Smooth muscle cell (in vitro differentiated cells): Measurements from ENCODE around the gene SVOPL. TPM values are rescaled to one million over a fixed set of nuclear protein-coding genes. Genes with fewer than 3 reads are reported as not detected.
A peak's percentile ranks its signal among the peaks of the same experiment; 100 is the strongest.

ENCODE experiments used
- DNase-seq: peaks from one replicate; lab custom pipeline; 2025; ENCODE audit not compliant: unreplicated experiment; lab: John Stamatoyannopoulos, UW
- H2AFZ ChIP-seq: fragments of 200-600 bp; sonication (generic); 2 replicates; pipeline ENCODE4 v1.6.0; 2016; ENCODE audit warnings: antibody characterized with exemption, low read depth, mild to moderate bottlenecking
- H3F3A ChIP-seq: fragments of 200-600 bp; sonication (generic); 2 replicates; pipeline ENCODE4 v1.6.0; 2017; ENCODE audit warnings: antibody characterized with exemption, low read depth
- H3K27ac ChIP-seq: fragments of 200-600 bp; sonication (generic); 2 replicates; pipeline ENCODE4 v1.5.1; 2016; ENCODE audit warnings: low read depth, mild to moderate bottlenecking
- H3K27me3 ChIP-seq: fragments of 200-600 bp; sonication (generic); 2 replicates; pipeline ENCODE4 v1.6.1; 2016; ENCODE audit warnings: low read depth, mild to moderate bottlenecking
- H3K36me3 ChIP-seq: fragments of 200-600 bp; sonication (generic); 2 replicates; pipeline ENCODE4 v1.5.1; 2016; ENCODE audit warnings: low read depth
- H3K4me1 ChIP-seq: fragments of 200-600 bp; sonication (generic); 2 replicates; pipeline ENCODE4 v1.5.1; 2016; ENCODE audit warnings: low read depth
- H3K4me2 ChIP-seq: fragments of 200-600 bp; sonication (generic); 2 replicates; pipeline ENCODE4 v1.6.0; 2016; ENCODE audit warnings: mild to moderate bottlenecking
- H3K4me3 ChIP-seq: fragments of 200-600 bp; sonication (generic); 2 replicates; pipeline ENCODE4 v1.5.1; 2016; ENCODE audit warnings: mild to moderate bottlenecking
- H3K79me2 ChIP-seq: fragments of 200-600 bp; sonication (generic); 2 replicates; pipeline ENCODE4 v1.6.0; 2016; ENCODE audit warnings: low read depth, mild to moderate bottlenecking
- H3K9ac ChIP-seq: fragments of 200-600 bp; sonication (generic); 2 replicates; pipeline ENCODE4 v1.6.0; 2016; ENCODE audit warnings: low read depth
- H3K9me3 ChIP-seq: fragments of 200-600 bp; sonication (generic); replicated peaks from 2 replicates; pipeline ENCODE4 v1.5.1; 2016; ENCODE audit warnings: low read depth
- H4K20me1 ChIP-seq: fragments of 200-600 bp; sonication (generic); 2 replicates; pipeline ENCODE4 v1.6.0; 2016; ENCODE audit warnings: low read depth
- WGBS: methylation state at CpG from one replicate; pipeline ENCODE4 v1.1.7; 2016; ENCODE audit warnings: low lambda C conversion rate; 5-methylcytosine and 5-hydroxymethylcytosine counted together
- polyA plus RNA-seq: library from polyadenylated mRNA; unstranded; fragments of >200 nt; fragmentation: Nextera tagmentation; extraction: Ambion mirVana; gene quantifications from 2 replicates; pipeline ENCODE4 v1.2.1, GENCODE V29; 2016
- total RNA-seq: library from RNA; depleted of rRNA; stranded (reverse); fragments of >200 nt; gene quantifications from 2 replicates; pipeline ENCODE4 v1.2.3, GENCODE V29; 2014
- TF ChIP-seq, protein P1 (sequence below): fragments of 200-600 bp; sonication (generic); IDR thresholded peaks from 2 replicates; pipeline ENCODE4 v1.5.1; 2017; ENCODE audit warnings: borderline replicate concordance, mild to moderate bottlenecking, antibody characterized with exemption; ENCODE audit not compliant: insufficient read depth, poor library complexity, severe bottlenecking

Gene SVOPL
- total and polyA plus RNA-seq, 2 experiments from 2014 or later: not detected

DNA sequence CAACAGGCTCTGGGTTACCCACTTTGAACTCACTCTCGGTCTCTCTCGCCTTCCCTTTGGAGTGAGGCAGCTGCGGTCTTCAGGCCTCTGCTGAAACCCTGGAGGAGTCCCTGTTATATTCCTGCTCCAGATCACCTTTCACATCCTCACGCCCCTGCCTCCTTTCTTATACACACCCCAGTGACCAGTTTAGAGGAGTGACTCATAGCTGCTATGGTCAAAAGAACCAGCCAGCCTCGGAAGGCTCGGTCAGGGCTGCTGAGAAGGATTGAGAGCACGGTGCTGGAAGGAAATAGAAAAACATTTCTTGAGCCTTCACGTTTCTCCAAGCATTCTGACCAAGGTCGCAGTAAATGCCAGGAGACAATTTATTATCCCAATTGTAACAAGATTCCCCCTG is 28.3 kb upstream of the SVOPL start:
- TF ChIP-seq, protein P1, sequence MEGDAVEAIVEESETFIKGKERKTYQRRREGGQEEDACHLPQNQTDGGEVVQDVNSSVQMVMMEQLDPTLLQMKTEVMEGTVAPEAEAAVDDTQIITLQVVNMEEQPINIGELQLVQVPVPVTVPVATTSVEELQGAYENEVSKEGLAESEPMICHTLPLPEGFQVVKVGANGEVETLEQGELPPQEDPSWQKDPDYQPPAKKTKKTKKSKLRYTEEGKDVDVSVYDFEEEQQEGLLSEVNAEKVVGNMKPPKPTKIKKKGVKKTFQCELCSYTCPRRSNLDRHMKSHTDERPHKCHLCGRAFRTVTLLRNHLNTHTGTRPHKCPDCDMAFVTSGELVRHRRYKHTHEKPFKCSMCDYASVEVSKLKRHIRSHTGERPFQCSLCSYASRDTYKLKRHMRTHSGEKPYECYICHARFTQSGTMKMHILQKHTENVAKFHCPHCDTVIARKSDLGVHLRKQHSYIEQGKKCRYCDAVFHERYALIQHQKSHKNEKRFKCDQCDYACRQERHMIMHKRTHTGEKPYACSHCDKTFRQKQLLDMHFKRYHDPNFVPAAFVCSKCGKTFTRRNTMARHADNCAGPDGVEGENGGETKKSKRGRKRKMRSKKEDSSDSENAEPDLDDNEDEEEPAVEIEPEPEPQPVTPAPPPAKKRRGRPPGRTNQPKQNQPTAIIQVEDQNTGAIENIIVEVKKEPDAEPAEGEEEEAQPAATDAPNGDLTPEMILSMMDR: no peak
- no peak overlapping the region for H3K9ac ChIP-seq

DNA sequence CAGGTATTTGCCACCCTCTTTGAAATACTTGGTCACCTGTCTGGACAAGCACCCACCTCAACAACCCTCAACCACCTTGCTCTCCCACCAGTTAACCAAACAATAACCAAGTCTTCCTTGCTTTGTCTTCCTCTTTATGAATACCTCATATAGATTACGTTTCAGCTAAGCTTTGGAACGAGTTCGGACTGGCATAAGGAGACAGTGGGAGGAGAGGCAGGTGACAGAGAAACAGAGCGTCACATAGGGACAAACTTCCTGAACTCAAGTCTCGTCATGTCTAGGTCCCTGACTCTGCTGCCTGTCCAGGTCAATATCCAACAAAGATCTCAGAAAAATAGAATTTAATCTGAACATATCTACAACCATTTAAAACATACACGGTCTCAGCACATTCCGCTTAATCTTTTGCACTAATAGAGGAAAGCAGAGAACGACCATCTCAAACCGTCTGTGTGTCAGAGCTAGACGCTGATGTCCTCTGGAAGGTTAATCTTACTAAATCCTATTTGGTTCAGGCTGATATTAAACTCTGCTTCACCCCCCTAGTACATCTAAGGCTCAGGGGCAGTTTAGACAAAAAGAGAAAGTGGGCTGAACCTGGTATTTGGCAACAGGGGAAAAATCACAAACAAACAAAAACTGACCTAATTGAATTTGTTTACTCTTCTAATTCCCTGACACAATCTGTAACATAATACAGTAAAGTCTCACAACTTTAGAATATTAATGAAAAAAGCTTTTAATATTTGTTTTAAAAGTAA is 26.4 kb upstream of the SVOPL start:
- no peaks in the 10 kb centered on the region for H3K79me2 ChIP-seq
- no peaks in the 10 kb centered on the region for H3K36me3 ChIP-seq
- no peaks in the 10 kb centered on the region for H3F3A ChIP-seq
- H3K4me3 ChIP-seq: no peak overlapping the region
- H3K9me3 ChIP-seq: no peaks in the 10 kb centered on the region
- H2AFZ ChIP-seq: no peak overlapping the region
- 70% methylated on average over 10 of the region's 10 CpGs for WGBS
- H3K27me3 ChIP-seq: no peaks in the 10 kb centered on the region
- no peak for DNase-seq
- TF ChIP-seq, protein P1: no peak
- H3K4me1 ChIP-seq: no peaks in the 10 kb centered on the region
- no peak overlapping the region for H3K9ac ChIP-seq
- no peaks in the 10 kb centered on the region for H4K20me1 ChIP-seq
- peak overlapping the region; percentile 16 for H3K27ac ChIP-seq
- no peak overlapping the region for H3K4me2 ChIP-seq

More for the DNA sequence above, 28.3 kb upstream of the SVOPL start:
- H3K4me1 ChIP-seq: no peaks in the 10 kb centered on the region
- H3K27ac ChIP-seq: no peak overlapping the region
- H4K20me1 ChIP-seq: no peaks in the 10 kb centered on the region
- H3K27me3 ChIP-seq: no peaks in the 10 kb centered on the region
- no peak overlapping the region for H3K4me3 ChIP-seq
- H2AFZ ChIP-seq: no peak overlapping the region
- 71% methylated on average over 9 of the region's 9 CpGs for WGBS
- no peaks in the 10 kb centered on the region for H3K36me3 ChIP-seq
- no peaks in the 10 kb centered on the region for H3F3A ChIP-seq
- no peaks in the 10 kb centered on the region for H3K79me2 ChIP-seq
- no peak for DNase-seq
- no peaks in the 10 kb centered on the region for H3K9me3 ChIP-seq
- no peak overlapping the region for H3K4me2 ChIP-seq

DNA sequence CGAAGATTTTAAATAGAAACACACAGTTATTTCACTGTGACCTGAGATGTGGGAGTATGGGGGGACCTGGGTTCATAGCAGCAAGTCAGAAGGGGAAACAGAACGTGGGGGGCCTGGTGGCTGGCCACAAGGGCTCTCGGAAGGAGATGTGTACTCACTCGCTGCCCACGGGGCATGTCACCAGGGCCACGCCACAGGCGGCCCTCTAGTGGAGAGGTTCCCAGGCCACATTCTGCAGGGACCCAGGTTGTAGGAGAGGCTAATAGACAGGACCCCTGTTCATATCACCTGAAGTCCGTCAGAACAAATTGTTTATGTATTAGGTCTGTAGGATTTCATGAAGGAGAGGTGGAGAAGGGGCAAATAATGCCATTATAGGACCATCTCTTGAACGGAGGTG is 25.1 kb upstream of the SVOPL start:
- H3K9me3 ChIP-seq: no peaks in the 10 kb centered on the region
- H2AFZ ChIP-seq: no peak overlapping the region
- WGBS: 84% methylated on average over 9 of the region's 9 CpGs
- no peak overlapping the region for H3K4me2 ChIP-seq
- H3K27ac ChIP-seq: no peak overlapping the region
- H3F3A ChIP-seq: no peaks in the 10 kb centered on the region
- H4K20me1 ChIP-seq: no peaks in the 10 kb centered on the region
- H3K9ac ChIP-seq: no peak overlapping the region
- TF ChIP-seq, protein P1: peak; percentile 6
- H3K4me1 ChIP-seq: no peaks in the 10 kb centered on the region
- no peaks in the 10 kb centered on the region for H3K36me3 ChIP-seq
- H3K4me3 ChIP-seq: no peak overlapping the region
- H3K79me2 ChIP-seq: no peaks in the 10 kb centered on the region
- no peaks in the 10 kb centered on the region for H3K27me3 ChIP-seq
- DNase-seq: no peak

DNA sequence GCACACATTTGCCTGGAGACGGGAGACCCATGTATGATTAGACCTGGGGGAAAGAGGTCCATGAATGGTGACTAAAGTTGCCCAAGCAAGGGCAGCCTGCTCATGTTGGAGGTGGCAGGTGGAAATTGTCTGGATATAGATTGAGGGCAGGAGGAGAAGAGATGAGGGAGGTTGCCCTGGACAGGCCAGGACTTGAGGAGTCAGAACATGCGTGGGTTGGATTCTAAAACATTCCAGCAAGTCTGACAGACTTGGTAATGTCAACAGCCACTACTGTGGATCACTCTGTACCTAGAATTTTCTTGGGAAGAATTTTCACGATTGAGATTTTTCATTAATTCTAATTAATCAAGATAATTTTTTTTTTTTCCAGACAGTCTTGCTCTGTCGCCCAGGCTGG is 19.1 kb upstream of the SVOPL start:
- no peaks in the 10 kb centered on the region for H3K4me1 ChIP-seq
- H3K27ac ChIP-seq: peak overlapping the region; percentile 8
- WGBS: 80% methylated on average over 4 of the region's 4 CpGs
- no peaks in the 10 kb centered on the region for H3K79me2 ChIP-seq
- no peak overlapping the region for H3K4me3 ChIP-seq
- H4K20me1 ChIP-seq: no peaks in the 10 kb centered on the region
- H3F3A ChIP-seq: no peaks in the 10 kb centered on the region
- H3K27me3 ChIP-seq: no peaks in the 10 kb centered on the region
- DNase-seq: no peak
- TF ChIP-seq, protein P1: no peak
- H2AFZ ChIP-seq: no peak overlapping the region
- no peaks in the 10 kb centered on the region for H3K36me3 ChIP-seq
- H3K9ac ChIP-seq: no peak overlapping the region
- H3K9me3 ChIP-seq: no peaks in the 10 kb centered on the region
- no peak overlapping the region for H3K4me2 ChIP-seq
